ENCODE results near the gene CYSTM1.
A peak's percentile ranks its signal among the peaks of the same experiment; 100 is the strongest.

CYSTM1 gene

DNA sequence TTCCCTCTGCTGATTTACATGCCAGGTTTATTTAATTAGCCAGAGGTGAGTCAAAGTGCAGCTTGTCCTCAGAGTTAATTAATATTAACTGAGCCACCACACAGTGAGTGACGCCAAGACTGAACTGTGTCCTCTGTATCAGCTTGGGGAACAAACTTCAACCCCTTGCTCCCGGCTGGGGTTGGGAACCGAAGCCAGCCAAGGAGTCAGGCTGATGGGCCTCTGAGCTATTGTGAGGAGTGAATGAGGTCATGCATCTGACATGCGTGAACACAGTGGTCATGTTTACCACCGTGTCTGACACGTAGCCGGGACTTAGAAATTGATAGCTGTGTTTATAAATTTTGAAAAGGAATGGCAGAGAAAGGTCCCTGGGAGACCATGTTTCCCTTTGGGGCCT is 32.1 kb upstream of the CYSTM1 start:
- no peak for TF ChIP-seq ZNF70 (CRISPR knock-in tag; IDR thresholded peaks at IDR 0.05)
- no peak for TF ChIP-seq PATZ1 (CRISPR knock-in tag; IDR thresholded peaks at IDR 0.05; ENCODE audit: borderline replicate concordance)
- no peak for TF ChIP-seq CSDC2 (CRISPR knock-in tag; IDR thresholded peaks at IDR 0.05)
- no peak for TF ChIP-seq CREB5 (CRISPR knock-in tag; IDR thresholded peaks at IDR 0.05; ENCODE audit: low read depth)
- TF ChIP-seq TCF4 (CRISPR knock-in tag; IDR thresholded peaks at IDR 0.05; ENCODE audit: borderline replicate concordance), result no peak
- no peak for TF ChIP-seq OSR1 (CRISPR knock-in tag; IDR thresholded peaks at IDR 0.05)
- TF ChIP-seq PPARA (CRISPR knock-in tag; IDR thresholded peaks at IDR 0.05; ENCODE audit: borderline replicate concordance), result no peak

GRCh38 chr5:140143521-140144258 is 31.3 kb upstream of the CYSTM1 start:
- TF ChIP-seq CREB5 (CRISPR knock-in tag; IDR thresholded peaks at IDR 0.05; ENCODE audit: low read depth), result no peak
- TF ChIP-seq ZNF8 (CRISPR knock-in tag; IDR thresholded peaks at IDR 0.05), result no peak
- TF ChIP-seq ZFP30 (CRISPR knock-in tag; IDR thresholded peaks at IDR 0.05), result no peak
- TF ChIP-seq ISL1 (CRISPR knock-in tag; IDR thresholded peaks at IDR 0.05), result no peak
- TF ChIP-seq, protein P1, sequence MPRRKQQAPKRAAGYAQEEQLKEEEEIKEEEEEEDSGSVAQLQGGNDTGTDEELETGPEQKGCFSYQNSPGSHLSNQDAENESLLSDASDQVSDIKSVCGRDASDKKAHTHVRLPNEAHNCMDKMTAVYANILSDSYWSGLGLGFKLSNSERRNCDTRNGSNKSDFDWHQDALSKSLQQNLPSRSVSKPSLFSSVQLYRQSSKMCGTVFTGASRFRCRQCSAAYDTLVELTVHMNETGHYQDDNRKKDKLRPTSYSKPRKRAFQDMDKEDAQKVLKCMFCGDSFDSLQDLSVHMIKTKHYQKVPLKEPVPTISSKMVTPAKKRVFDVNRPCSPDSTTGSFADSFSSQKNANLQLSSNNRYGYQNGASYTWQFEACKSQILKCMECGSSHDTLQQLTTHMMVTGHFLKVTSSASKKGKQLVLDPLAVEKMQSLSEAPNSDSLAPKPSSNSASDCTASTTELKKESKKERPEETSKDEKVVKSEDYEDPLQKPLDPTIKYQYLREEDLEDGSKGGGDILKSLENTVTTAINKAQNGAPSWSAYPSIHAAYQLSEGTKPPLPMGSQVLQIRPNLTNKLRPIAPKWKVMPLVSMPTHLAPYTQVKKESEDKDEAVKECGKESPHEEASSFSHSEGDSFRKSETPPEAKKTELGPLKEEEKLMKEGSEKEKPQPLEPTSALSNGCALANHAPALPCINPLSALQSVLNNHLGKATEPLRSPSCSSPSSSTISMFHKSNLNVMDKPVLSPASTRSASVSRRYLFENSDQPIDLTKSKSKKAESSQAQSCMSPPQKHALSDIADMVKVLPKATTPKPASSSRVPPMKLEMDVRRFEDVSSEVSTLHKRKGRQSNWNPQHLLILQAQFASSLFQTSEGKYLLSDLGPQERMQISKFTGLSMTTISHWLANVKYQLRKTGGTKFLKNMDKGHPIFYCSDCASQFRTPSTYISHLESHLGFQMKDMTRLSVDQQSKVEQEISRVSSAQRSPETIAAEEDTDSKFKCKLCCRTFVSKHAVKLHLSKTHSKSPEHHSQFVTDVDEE (CRISPR knock-in tag; IDR thresholded peaks at IDR 0.05), result no peak
- TF ChIP-seq SNAI2 (CRISPR knock-in tag; IDR thresholded peaks at IDR 0.05), result no peak
- no peak for TF ChIP-seq ZNF565 (CRISPR knock-in tag; conservative IDR thresholded peaks at IDR 0.05; ENCODE audit: low read depth)
- no peak for TF ChIP-seq POU6F1 (CRISPR knock-in tag; IDR thresholded peaks at IDR 0.05; ENCODE audit: borderline replicate concordance, low read depth)
- TF ChIP-seq BACH2 (CRISPR knock-in tag; IDR thresholded peaks at IDR 0.05; ENCODE audit: borderline replicate concordance), result no peak
- TF ChIP-seq ARNTL (CRISPR knock-in tag; IDR thresholded peaks at IDR 0.05; ENCODE audit: borderline replicate concordance, low read depth), result no peak
- no peak for TF ChIP-seq TCF4 (CRISPR knock-in tag; IDR thresholded peaks at IDR 0.05; ENCODE audit: borderline replicate concordance)
- no peak for TF ChIP-seq ZFP3 (CRISPR knock-in tag; IDR thresholded peaks at IDR 0.05)
- ATAC-seq, result peak; percentile 13; the same call in 2 of the 3 replicates

More for the DNA sequence above, 32.1 kb upstream of the CYSTM1 start:
- ATAC-seq, result no peak

DNA sequence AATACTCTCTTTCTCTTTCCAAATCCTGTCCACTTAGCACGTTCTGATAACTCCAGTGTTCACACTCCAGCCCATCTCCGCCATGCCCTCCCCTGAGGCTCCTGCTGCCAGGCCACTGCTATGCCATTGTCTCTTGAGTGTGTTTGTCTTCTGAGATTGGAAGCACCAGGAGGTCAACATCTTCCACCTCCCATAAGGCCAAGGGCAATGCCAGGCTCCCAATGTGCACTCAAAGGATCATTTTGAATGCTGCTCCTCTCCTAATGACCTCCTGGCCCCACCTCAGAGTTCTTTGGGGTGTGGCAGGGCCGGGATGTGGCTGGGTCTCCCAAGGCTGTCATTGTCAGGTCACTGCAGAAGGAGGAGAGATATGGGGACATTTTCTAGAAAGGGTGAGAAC is 29.7 kb upstream of the CYSTM1 start:
- no peak for TF ChIP-seq RARB (CRISPR knock-in tag; IDR thresholded peaks at IDR 0.05)
- TF ChIP-seq PPARA (CRISPR knock-in tag; IDR thresholded peaks at IDR 0.05; ENCODE audit: borderline replicate concordance), result no peak
- no peak for TF ChIP-seq OSR1 (CRISPR knock-in tag; IDR thresholded peaks at IDR 0.05)
- no peak for TF ChIP-seq ZNF565 (CRISPR knock-in tag; conservative IDR thresholded peaks at IDR 0.05; ENCODE audit: low read depth)
- no peak for TF ChIP-seq ARNTL (CRISPR knock-in tag; IDR thresholded peaks at IDR 0.05; ENCODE audit: borderline replicate concordance, low read depth)
- TF ChIP-seq, protein P2, sequence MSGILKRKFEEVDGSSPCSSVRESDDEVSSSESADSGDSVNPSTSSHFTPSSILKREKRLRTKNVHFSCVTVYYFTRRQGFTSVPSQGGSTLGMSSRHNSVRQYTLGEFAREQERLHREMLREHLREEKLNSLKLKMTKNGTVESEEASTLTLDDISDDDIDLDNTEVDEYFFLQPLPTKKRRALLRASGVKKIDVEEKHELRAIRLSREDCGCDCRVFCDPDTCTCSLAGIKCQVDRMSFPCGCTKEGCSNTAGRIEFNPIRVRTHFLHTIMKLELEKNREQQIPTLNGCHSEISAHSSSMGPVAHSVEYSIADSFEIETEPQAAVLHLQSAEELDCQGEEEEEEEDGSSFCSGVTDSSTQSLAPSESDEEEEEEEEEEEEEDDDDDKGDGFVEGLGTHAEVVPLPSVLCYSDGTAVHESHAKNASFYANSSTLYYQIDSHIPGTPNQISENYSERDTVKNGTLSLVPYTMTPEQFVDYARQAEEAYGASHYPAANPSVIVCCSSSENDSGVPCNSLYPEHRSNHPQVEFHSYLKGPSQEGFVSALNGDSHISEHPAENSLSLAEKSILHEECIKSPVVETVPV (CRISPR knock-in tag; IDR thresholded peaks at IDR 0.05), result no peak
- no peak for TF ChIP-seq ZFP3 (CRISPR knock-in tag; IDR thresholded peaks at IDR 0.05)
- TF ChIP-seq, protein P1 (CRISPR knock-in tag; IDR thresholded peaks at IDR 0.05), result no peak
- TF ChIP-seq ISL1 (CRISPR knock-in tag; IDR thresholded peaks at IDR 0.05), result no peak
- no peak for TF ChIP-seq CSDC2 (CRISPR knock-in tag; IDR thresholded peaks at IDR 0.05)
- TF ChIP-seq ZC3H10 (CRISPR knock-in tag; IDR thresholded peaks at IDR 0.05), result no peak
- TF ChIP-seq CREB5 (CRISPR knock-in tag; IDR thresholded peaks at IDR 0.05; ENCODE audit: low read depth), result no peak
- TF ChIP-seq BACH2 (CRISPR knock-in tag; IDR thresholded peaks at IDR 0.05; ENCODE audit: borderline replicate concordance), result no peak
- no peak for ATAC-seq
